ENCODE results near the gene CXCR6. TPM values are rescaled to one million over a fixed set of nuclear protein-coding genes. Genes with fewer than 3 reads are reported as not detected.

CXCR6 gene
- total and polyA plus RNA-seq, 2 of the 13 experiments (the other 11 are each of a cell fraction or from before 2014, with no cell fraction given): not detected

DNA sequence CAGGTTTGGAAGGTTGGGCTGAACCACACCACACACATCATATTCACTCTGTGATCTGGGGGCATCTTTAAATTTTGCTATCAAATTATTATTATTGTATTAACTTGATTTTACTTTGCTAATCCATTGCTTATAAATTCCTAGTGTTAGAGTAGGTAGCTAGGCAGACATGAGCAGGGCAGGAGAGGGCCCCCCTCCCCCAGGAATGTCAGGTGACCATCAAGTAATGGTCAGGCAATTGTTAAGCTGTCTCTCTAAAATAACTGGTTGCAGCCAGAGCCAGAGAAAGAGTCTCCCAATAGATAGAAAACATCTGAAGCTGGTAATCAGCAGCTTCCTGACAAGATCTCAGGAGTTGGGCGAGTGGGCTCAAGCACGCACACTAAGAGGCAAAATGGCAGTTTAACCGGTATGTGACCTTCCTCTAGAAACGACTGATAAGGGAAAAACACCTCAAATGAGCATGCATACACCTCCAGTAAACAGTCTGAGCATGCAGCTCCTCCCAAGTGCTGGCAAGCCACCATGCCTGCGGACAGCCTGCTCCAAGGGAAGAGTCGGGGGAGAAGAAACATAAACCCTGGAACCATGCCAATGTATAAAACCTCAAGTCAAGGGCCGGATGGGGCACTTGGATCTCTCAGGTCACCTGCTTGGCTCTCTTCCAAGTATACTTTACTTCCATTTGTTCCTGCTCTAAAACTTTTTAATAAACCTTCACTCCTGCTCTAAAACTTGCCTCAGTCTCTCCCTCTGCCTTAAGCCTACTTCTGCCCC, 3.1 kb upstream of the CXCR6 start:
- intact Hi-C loops (cut with micrococcal nuclease; ENCODE audit: unreplicated experiment) (no loop called here), in situ Hi-C loops (cut with HindIII; ENCODE audit: extremely low pct_ligation_motif_present, low pct_unique_long_range_greater_than_20kb) (no loop called here)
- Histone ChIP-seq H3K9ac (ENCODE audit: insufficient read depth, low read depth, low read length) (no peak overlapping the region), H2AFZ (ENCODE audit: low read length) (no peak overlapping the region), H4K20me1 (ENCODE audit: insufficient read depth, low read length) (no peaks in the 10 kb centered on the region), H3K4me3 (replicated peaks in 1 of 3; ENCODE audit: insufficient read depth in 1 of 3, low read depth in 2 of 3, low read length in 3 of 3) (no peak overlapping the region), H3K9me3 (ENCODE audit: low read length) (no peaks in the 10 kb centered on the region), H3K36me3 (replicated peaks in 1 of 2; ENCODE audit: control insufficient read depth in 1 of 2, insufficient read depth in 2 of 2, low read length in 2 of 2) (peaks cover 4 to 32% of the 10 kb centered on the region in 2 experiments; a peak in 4 of 5 replicates), H3K27me3 (ENCODE audit: control insufficient read depth in 1 of 2, insufficient read depth in 2 of 2, low read length in 2 of 2) (no peaks in the 10 kb centered on the region), H3K4me1 (ENCODE audit: insufficient read depth, low read length) (no peaks in the 10 kb centered on the region), H3K4me2 (ENCODE audit: low read depth, low read length) (no peak overlapping the region), H3K27ac (ENCODE audit: extremely low read length, insufficient read depth, low read length) (no peak overlapping the region), H3K79me2 (ENCODE audit: insufficient read depth, low read length) (no peaks in the 10 kb centered on the region)
- WGBS (ENCODE audit: low lambda C conversion rate): 96% methylated on average over 7 of the region's 7 CpGs
- ATAC-seq (no peak), FAIRE-seq (no peak), DNase-seq (ENCODE audit: low spot score) (no peak)
- POLR2A ChIA-PET: no interaction called here
- BruUV-seq (replicated peaks): no TSS peak
- CTCF ChIA-PET (ENCODE audit: low intra/inter-chr PET ratio, low total read pairs): interaction anchor here (6.2 kb wide), 1 partner anchor 138 kb away, joined by 126 read pairs; no protein-coding TSS in a partner anchor
- TF ChIP-seq, protein P1, sequence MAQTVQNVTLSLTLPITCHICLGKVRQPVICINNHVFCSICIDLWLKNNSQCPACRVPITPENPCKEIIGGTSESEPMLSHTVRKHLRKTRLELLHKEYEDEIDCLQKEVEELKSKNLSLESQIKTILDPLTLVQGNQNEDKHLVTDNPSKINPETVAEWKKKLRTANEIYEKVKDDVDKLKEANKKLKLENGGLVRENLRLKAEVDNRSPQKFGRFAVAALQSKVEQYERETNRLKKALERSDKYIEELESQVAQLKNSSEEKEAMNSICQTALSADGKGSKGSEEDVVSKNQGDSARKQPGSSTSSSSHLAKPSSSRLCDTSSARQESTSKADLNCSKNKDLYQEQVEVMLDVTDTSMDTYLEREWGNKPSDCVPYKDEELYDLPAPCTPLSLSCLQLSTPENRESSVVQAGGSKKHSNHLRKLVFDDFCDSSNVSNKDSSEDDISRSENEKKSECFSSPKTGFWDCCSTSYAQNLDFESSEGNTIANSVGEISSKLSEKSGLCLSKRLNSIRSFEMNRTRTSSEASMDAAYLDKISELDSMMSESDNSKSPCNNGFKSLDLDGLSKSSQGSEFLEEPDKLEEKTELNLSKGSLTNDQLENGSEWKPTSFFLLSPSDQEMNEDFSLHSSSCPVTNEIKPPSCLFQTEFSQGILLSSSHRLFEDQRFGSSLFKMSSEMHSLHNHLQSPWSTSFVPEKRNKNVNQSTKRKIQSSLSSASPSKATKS (CRISPR knock-in tag; IDR thresholded peaks at IDR 0.05): no peak
- TF ChIP-seq ZNF710 (CRISPR knock-in tag; IDR thresholded peaks at IDR 0.05; ENCODE audit: borderline replicate concordance) (no peak), ZFP82 (CRISPR knock-in tag; IDR thresholded peaks at IDR 0.05; ENCODE audit: borderline replicate concordance) (no peak), U2AF2 (IDR thresholded peaks at IDR 0.05; ENCODE audit: low read depth, low read length) (no peak), BRD4 (CRISPR knock-in tag; IDR thresholded peaks at IDR 0.05) (no peak), MTF2 (CRISPR knock-in tag; IDR thresholded peaks at IDR 0.05; ENCODE audit: borderline replicate concordance) (no peak), RARA (CRISPR knock-in tag; IDR thresholded peaks at IDR 0.05) (no peak), ZNF562 (CRISPR knock-in tag; IDR thresholded peaks at IDR 0.05; ENCODE audit: borderline replicate concordance) (no peak)
- TF ChIP-seq, protein P2, sequence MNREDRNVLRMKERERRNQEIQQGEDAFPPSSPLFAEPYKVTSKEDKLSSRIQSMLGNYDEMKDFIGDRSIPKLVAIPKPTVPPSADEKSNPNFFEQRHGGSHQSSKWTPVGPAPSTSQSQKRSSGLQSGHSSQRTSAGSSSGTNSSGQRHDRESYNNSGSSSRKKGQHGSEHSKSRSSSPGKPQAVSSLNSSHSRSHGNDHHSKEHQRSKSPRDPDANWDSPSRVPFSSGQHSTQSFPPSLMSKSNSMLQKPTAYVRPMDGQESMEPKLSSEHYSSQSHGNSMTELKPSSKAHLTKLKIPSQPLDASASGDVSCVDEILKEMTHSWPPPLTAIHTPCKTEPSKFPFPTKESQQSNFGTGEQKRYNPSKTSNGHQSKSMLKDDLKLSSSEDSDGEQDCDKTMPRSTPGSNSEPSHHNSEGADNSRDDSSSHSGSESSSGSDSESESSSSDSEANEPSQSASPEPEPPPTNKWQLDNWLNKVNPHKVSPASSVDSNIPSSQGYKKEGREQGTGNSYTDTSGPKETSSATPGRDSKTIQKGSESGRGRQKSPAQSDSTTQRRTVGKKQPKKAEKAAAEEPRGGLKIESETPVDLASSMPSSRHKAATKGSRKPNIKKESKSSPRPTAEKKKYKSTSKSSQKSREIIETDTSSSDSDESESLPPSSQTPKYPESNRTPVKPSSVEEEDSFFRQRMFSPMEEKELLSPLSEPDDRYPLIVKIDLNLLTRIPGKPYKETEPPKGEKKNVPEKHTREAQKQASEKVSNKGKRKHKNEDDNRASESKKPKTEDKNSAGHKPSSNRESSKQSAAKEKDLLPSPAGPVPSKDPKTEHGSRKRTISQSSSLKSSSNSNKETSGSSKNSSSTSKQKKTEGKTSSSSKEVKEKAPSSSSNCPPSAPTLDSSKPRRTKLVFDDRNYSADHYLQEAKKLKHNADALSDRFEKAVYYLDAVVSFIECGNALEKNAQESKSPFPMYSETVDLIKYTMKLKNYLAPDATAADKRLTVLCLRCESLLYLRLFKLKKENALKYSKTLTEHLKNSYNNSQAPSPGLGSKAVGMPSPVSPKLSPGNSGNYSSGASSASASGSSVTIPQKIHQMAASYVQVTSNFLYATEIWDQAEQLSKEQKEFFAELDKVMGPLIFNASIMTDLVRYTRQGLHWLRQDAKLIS (CRISPR knock-in tag; IDR thresholded peaks at IDR 0.05): no peak
- TF ChIP-seq, protein P3, sequence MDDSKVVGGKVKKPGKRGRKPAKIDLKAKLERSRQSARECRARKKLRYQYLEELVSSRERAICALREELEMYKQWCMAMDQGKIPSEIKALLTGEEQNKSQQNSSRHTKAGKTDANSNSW (CRISPR knock-in tag; IDR thresholded peaks at IDR 0.05; ENCODE audit: borderline replicate concordance): no peak
